Prostate gland (tissue), 2 donors: ENCODE results near the gene RRP7A.

ENCODE experiments used
- POLR2A ChIP-seq: fragments of 450-650 bp; IDR thresholded peaks from one replicate; pipeline ENCODE4 v1.6.1; 2016; ENCODE audit warnings: antibody characterized with exemption, mild to moderate bottlenecking
- POLR2AphosphoS5 ChIP-seq: sonication (generic); formaldehyde crosslinking; IDR thresholded peaks from one replicate; pipeline ENCODE4 v1.6.1; 2017; ENCODE audit warnings: antibody characterized with exemption
- TF ChIP-seq, protein P1 (sequence below), 4 experiments: fragments of 200-600 bp in 2 of 4; fragments of 450-650 bp in 2 of 4; sonication (generic) in 2 of 4; IDR thresholded peaks; 1 replicate in 3 of 4; 2 replicates in 1 of 4; pipeline ENCODE4 v1.5.1; 2016 to 2019; ENCODE audit warnings: antibody characterized with exemption in 4 of 4, mild to moderate bottlenecking in 2 of 4, moderate library complexity in 2 of 4

DNA sequence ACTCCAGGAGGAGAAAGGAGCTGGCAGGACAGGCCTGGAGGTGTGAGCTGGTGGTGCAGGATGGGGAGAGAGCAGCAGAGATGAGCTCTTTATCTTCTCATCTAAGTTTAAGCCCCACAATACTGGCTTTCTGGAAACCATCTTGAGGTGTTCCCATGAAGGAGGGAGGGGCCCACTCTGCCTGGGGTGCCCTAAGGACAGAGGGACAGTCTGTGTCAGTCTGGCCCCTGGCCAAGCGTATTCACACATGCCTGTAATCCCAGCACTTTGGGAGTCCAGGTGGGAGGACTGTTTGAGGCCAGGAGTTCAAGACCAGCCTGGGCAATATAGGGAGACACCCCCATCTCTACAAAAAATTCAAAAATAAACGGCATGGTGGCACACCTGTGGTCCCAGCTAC lies 43.1 kb upstream of the RRP7A start:
- TF ChIP-seq, protein P1, sequence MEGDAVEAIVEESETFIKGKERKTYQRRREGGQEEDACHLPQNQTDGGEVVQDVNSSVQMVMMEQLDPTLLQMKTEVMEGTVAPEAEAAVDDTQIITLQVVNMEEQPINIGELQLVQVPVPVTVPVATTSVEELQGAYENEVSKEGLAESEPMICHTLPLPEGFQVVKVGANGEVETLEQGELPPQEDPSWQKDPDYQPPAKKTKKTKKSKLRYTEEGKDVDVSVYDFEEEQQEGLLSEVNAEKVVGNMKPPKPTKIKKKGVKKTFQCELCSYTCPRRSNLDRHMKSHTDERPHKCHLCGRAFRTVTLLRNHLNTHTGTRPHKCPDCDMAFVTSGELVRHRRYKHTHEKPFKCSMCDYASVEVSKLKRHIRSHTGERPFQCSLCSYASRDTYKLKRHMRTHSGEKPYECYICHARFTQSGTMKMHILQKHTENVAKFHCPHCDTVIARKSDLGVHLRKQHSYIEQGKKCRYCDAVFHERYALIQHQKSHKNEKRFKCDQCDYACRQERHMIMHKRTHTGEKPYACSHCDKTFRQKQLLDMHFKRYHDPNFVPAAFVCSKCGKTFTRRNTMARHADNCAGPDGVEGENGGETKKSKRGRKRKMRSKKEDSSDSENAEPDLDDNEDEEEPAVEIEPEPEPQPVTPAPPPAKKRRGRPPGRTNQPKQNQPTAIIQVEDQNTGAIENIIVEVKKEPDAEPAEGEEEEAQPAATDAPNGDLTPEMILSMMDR (IDR thresholded peaks at IDR 0.05), result no peak
- TF ChIP-seq POLR2A (no peak), POLR2AphosphoS5 (no peak)
